ENCODE data around the gene GPRC5B.

DNA sequence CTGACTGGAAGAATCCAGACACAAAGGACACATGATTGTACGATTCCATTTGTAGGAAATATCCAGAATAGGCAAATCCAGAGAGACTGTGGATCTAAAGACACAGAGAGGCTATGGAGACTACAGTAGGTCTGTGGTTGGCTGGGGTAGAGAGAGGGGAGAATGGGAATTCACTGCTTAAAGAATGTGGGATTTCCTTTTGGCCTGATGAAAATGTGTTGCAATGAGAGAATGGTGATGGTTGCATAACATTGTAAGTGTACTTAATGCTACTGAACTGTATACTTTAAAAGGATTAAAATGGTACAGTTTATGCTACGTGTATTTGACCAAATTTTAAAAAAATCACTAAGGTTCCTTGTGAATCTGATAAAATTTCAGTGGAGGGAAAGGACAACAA lies 62.1 kb downstream of the GPRC5B start:
- TF ChIP-seq KDM5A (IDR thresholded peaks at IDR 0.05; ENCODE audit: low read length) (no peak), POLR2A (IDR thresholded peaks at IDR 0.05; ENCODE audit: control extremely low read depth in 1 of 2, low read depth in 2 of 2, low read length in 2 of 2) (no peak)
